Endodermal cell (in vitro differentiated cells): ENCODE data around the gene SAMD13. TPM values are rescaled to one million over a fixed set of nuclear protein-coding genes. Genes with fewer than 3 reads are reported as not detected.

Experiments used
- DNase-seq: peaks from one replicate; pipeline ENCODE4 v3.0.0-alpha.2; 2017
- H3K27ac ChIP-seq: 2 replicates; pipeline ENCODE4 v1.5.1; 2013; ENCODE audit warnings: mild to moderate bottlenecking, low read depth, low read length, moderate library complexity
- H3K27me3 ChIP-seq: 2 replicates; pipeline ENCODE4 v1.6.1; 2013; ENCODE audit warnings: mild to moderate bottlenecking, low read length, moderate library complexity; ENCODE audit not compliant: insufficient read depth, control insufficient read depth, poor library complexity, severe bottlenecking
- H3K36me3 ChIP-seq: 2 replicates; pipeline ENCODE4 v1.7.0; 2013; ENCODE audit warnings: mild to moderate bottlenecking, low read length, moderate library complexity; ENCODE audit not compliant: control insufficient read depth, insufficient read depth
- H3K4me1 ChIP-seq: one replicate; pipeline ENCODE4 v1.7.0; 2013; ENCODE audit warnings: low read length; ENCODE audit not compliant: control insufficient read depth, insufficient read depth
- H3K4me3 ChIP-seq: 2 replicates; pipeline ENCODE4 v1.5.1; 2013; ENCODE audit warnings: mild to moderate bottlenecking, low read length, moderate library complexity
- H3K9ac ChIP-seq: 2 replicates; pipeline ENCODE4 v1.6.1; 2013; ENCODE audit warnings: mild to moderate bottlenecking, low read length, moderate library complexity; ENCODE audit not compliant: poor library complexity, severe bottlenecking; ENCODE audit errors: extremely low read depth
- H3K9me3 ChIP-seq: 2 replicates; pipeline ENCODE4 v1.6.1; 2013; ENCODE audit warnings: mild to moderate bottlenecking, low read length, moderate library complexity; ENCODE audit not compliant: control insufficient read depth
- H3K27ac Mint-ChIP-seq: 2 replicates; pipeline ENCODE4 v1.8.0; 2020; ENCODE audit warnings: mixed read lengths
- H3K27me3 Mint-ChIP-seq: 2 replicates; pipeline ENCODE4 v1.8.0; 2021; ENCODE audit warnings: mild to moderate bottlenecking, mixed read lengths; ENCODE audit not compliant: insufficient read depth
- H3K36me3 Mint-ChIP-seq: 2 replicates; pipeline ENCODE4 v1.8.0; 2020; ENCODE audit warnings: low read depth, mixed read lengths
- H3K4me1 Mint-ChIP-seq: 2 replicates; pipeline ENCODE4 v1.8.0; 2020; ENCODE audit warnings: mixed read lengths
- H3K4me3 Mint-ChIP-seq: 2 replicates; pipeline ENCODE4 v1.8.0; 2020; ENCODE audit warnings: mild to moderate bottlenecking, moderate library complexity, mixed read lengths
- H3K9me3 Mint-ChIP-seq: 2 replicates; pipeline ENCODE4 v1.8.0; 2020; ENCODE audit warnings: mild to moderate bottlenecking, mixed read lengths
- CTCF ChIP-seq: fragments of 200-600 bp; sonication (generic); conservative IDR thresholded peaks from 2 replicates; pipeline ENCODE4 v1.5.0; 2021; ENCODE audit warnings: antibody characterized with exemption, mild to moderate bottlenecking
- WGBS, 2 experiments: methylation state at CpG; one replicate each; pipeline versions ENCODE4 v1.1.5 to v1.1.7; 2013; ENCODE audit warnings: missing lambda C conversion rate in 2 of 2, mixed read lengths in 1 of 2; ENCODE audit not compliant: insufficient coverage in 1 of 2, insufficient read length in 1 of 2; 5-methylcytosine and 5-hydroxymethylcytosine counted together
- total RNA-seq, 2 donors: library from RNA; stranded (reverse); fragmentation: NEBNext Ultra II Directional in 1 of 2; extraction: Animal tissue kit (Norgen Biotek cat#: 25700) in 1 of 2; gene quantifications; 2 replicates in 1 of 2; 3 replicates in 1 of 2; pipeline ENCODE4 v1.2.1, GENCODE V29; 2021

SAMD13 gene
- total RNA-seq, 2 donors from 2014 or later: 1.8 to 2.5 TPM

- Histone ChIP-seq H3K9me3 (no peaks in the 10 kb centered on the region), H3K27me3 (peaks cover 7% of the 10 kb centered on the region), H3K4me3 (no peak overlapping the region), H3K9ac (no peak overlapping the region), H3K4me1 (no peaks in the 10 kb centered on the region), H3K27ac (no peak overlapping the region), H3K36me3 (no peaks in the 10 kb centered on the region)
- Mint-ChIP-seq H3K36me3 (no peaks in the 10 kb centered on the region), H3K27me3 (peaks cover 9% of the 10 kb centered on the region), H3K9me3 (no peaks in the 10 kb centered on the region), H3K27ac (no peak overlapping the region), H3K4me3 (no peak overlapping the region), H3K4me1 (no peaks in the 10 kb centered on the region)
- no peak for TF ChIP-seq CTCF
- WGBS, 2 experiments: 100% methylated on average over 1 of the region's 2 CpGs; no CpG with 5 or more reads in 1 of the 2 experiments
- no peak for DNase-seq
Measured at GRCh38 chr1:84366786-84367185, 65.3 kb downstream of the SAMD13 start.

GRCh38 chr1:84367219-84367618 is 65.7 kb downstream of the SAMD13 start:
- Mint-ChIP-seq H3K9me3 (no peaks in the 10 kb centered on the region), H3K4me1 (no peaks in the 10 kb centered on the region), H3K27me3 (peaks cover 5% of the 10 kb centered on the region), H3K36me3 (no peaks in the 10 kb centered on the region), H3K27ac (no peak overlapping the region), H3K4me3 (no peak overlapping the region)
- no peaks in the 10 kb centered on the region for H3K36me3 ChIP-seq
- no peak for DNase-seq
- no peak for TF ChIP-seq CTCF
- no peak overlapping the region for H3K9ac ChIP-seq
- no peaks in the 10 kb centered on the region for H3K9me3 ChIP-seq
- WGBS, 2 experiments: 90% methylated on average over 1 of the region's 1 CpG; no CpG with 5 or more reads in 1 of the 2 experiments
- peaks cover 5% of the 10 kb centered on the region for H3K27me3 ChIP-seq
- H3K4me1 ChIP-seq: no peaks in the 10 kb centered on the region
- no peak overlapping the region for H3K4me3 ChIP-seq
- no peak overlapping the region for H3K27ac ChIP-seq

GRCh38 chr1:84368441-84368840 is 66.9 kb downstream of the SAMD13 start:
- Histone ChIP-seq H3K9ac (no peak overlapping the region), H3K9me3 (no peaks in the 10 kb centered on the region), H3K4me1 (no peaks in the 10 kb centered on the region), H3K36me3 (no peaks in the 10 kb centered on the region), H3K27me3 (no peaks in the 10 kb centered on the region), H3K4me3 (no peak overlapping the region), H3K27ac (no peak overlapping the region)
- 92% methylated on average over 5 of the region's 5 CpGs for WGBS, 2 experiments
- Mint-ChIP-seq H3K36me3 (no peaks in the 10 kb centered on the region), H3K27me3 (no peaks in the 10 kb centered on the region), H3K4me1 (no peaks in the 10 kb centered on the region), H3K27ac (no peak overlapping the region), H3K9me3 (no peaks in the 10 kb centered on the region), H3K4me3 (no peak overlapping the region)
- TF ChIP-seq CTCF: no peak
- no peak for DNase-seq
